ENCODE data around the gene GINS1. TPM values are rescaled to one million over a fixed set of nuclear protein-coding genes. Genes with fewer than 3 reads are reported as not detected.

The GINS1 gene
- total and polyA plus RNA-seq, 8 donors: 1.0 to 9.4 (median 2.8) TPM; not detected in 1

DNA sequence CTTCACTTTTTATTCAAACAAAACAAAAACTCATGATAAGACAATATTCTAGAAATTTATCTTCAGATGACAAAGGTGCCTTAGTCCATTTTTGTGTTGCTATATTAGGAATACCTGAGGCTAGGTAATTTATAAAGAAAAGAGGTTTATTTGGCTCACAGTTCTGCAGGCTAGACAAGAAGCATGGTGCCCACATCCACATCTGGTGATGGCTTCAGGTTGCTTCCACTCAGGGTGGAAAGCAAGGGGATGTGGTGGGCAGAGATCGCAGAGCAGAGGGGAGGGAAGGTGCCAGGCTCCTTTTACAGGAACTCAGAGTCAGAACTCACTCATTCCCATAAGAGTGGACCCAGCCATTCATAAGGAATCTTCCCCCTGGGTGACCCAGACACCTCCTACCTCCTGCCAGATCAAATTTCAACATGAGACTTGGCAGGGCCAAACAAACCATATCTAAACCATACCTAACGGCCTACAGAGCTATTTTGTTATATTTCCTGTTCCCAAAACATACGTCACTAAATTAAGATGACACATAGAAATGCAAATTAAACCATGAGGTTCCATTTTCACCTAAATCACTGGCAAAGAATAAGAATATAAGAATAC, 43.2 kb upstream of the GINS1 start:
- Histone ChIP-seq H3K4me1 (peaks cover 7 to 37% (median 15%) of the 10 kb centered on the region in 4 donors), H3K4me3 (no peak overlapping the region), H3K27ac (peak overlapping the region in 4 of 5 donors; percentile 40 to 66 (median 61)), H3K9me3 (no peaks in the 10 kb centered on the region), H3K36me3 (no peaks in the 10 kb centered on the region), H3K27me3 (no peaks in the 10 kb centered on the region)
- intact Hi-C loops (cut with DNase I; ENCODE audit: low total_unique reads): no loop called here
- no peak for TF ChIP-seq EP300 (IDR thresholded peaks at IDR 0.05)
- TF ChIP-seq, protein P1, sequence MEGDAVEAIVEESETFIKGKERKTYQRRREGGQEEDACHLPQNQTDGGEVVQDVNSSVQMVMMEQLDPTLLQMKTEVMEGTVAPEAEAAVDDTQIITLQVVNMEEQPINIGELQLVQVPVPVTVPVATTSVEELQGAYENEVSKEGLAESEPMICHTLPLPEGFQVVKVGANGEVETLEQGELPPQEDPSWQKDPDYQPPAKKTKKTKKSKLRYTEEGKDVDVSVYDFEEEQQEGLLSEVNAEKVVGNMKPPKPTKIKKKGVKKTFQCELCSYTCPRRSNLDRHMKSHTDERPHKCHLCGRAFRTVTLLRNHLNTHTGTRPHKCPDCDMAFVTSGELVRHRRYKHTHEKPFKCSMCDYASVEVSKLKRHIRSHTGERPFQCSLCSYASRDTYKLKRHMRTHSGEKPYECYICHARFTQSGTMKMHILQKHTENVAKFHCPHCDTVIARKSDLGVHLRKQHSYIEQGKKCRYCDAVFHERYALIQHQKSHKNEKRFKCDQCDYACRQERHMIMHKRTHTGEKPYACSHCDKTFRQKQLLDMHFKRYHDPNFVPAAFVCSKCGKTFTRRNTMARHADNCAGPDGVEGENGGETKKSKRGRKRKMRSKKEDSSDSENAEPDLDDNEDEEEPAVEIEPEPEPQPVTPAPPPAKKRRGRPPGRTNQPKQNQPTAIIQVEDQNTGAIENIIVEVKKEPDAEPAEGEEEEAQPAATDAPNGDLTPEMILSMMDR (IDR thresholded peaks at IDR 0.05): no peak
- no peak for TF ChIP-seq POLR2A (IDR thresholded peaks at IDR 0.05)
- TF ChIP-seq POLR2AphosphoS5 (IDR thresholded peaks at IDR 0.05): no peak
- no peak for DNase-seq
- 49 to 70% (median 53%) methylated on average over 3 of the region's 3 CpGs for WGBS, 5 donors

DNA sequence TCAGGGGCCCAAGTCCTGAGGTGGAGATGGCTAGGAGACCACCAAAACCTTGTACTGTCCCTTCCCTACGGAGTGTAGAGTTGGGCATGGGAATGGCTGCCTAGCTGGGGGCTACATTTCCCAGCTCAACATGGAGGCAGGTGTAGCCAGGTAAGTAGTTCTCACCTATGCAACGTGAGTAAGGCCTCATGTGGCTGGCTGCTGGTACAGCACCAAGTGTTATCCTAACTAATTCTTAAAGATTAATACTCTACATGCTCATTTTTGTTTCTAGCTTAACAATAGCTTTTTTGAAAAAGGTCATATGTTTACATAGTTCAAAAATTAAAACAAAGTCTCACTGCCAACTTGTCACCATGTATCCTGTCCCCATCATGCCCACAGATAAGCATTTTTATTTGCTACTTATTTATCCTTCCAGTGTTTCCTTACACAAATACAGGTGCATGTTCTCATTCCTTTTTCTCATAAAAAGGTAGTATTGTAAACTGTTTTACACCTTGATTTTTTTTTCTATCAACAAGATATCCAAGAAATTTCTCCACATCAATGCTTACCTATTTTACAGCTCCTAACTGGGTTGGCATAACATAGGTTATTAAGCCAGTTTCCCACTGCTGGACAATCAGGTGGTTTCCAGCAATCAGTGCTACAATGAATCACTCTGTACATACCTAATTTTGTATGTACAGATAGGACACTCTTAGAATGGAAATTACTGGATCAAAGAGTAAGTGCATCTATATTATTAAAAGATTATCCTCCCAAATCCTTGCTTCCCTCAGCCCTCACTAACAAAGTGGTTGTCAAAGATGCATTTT, 42.4 kb upstream of the GINS1 start:
- Histone ChIP-seq H3K4me1 (peaks cover 7 to 37% (median 15%) of the 10 kb centered on the region in 4 donors), H3K27ac (peak overlapping the region; percentile 19 to 66 (median 56)), H3K36me3 (no peaks in the 10 kb centered on the region), H3K27me3 (no peaks in the 10 kb centered on the region), H3K4me3 (no peak overlapping the region), H3K9me3 (no peaks in the 10 kb centered on the region)
- intact Hi-C loops (cut with DNase I; ENCODE audit: low total_unique reads): no loop called here
- TF ChIP-seq POLR2AphosphoS5 (IDR thresholded peaks at IDR 0.05) (peak in 1 of 3 donors; percentile 23), POLR2A (IDR thresholded peaks at IDR 0.05) (no peak)
- 64 to 75% (median 69%) methylated on average over 2 of the region's 2 CpGs for WGBS, 5 donors
- no peak for DNase-seq

- Histone ChIP-seq H3K36me3 (no peaks in the 10 kb centered on the region), H3K4me1 (peaks cover 7 to 17% (median 7%) of the 10 kb centered on the region in 4 donors), H3K27me3 (no peaks in the 10 kb centered on the region), H3K27ac (no peak overlapping the region), H3K9me3 (no peaks in the 10 kb centered on the region), H3K4me3 (no peak overlapping the region)
- WGBS, 5 donors: 96 to 99% (median 98%) methylated on average over 10 of the region's 10 CpGs
- intact Hi-C loops (cut with DNase I; ENCODE audit: low total_unique reads): no loop called here
- no peak for DNase-seq
- TF ChIP-seq POLR2AphosphoS5 (IDR thresholded peaks at IDR 0.05) (no peak), POLR2A (IDR thresholded peaks at IDR 0.05) (no peak), EP300 (IDR thresholded peaks at IDR 0.05) (no peak)
- TF ChIP-seq, protein P1 (IDR thresholded peaks at IDR 0.05): no peak
These were observed 38.9 kb upstream of the GINS1 start for GRCh38 chr20:25368526-25368925.

DNA sequence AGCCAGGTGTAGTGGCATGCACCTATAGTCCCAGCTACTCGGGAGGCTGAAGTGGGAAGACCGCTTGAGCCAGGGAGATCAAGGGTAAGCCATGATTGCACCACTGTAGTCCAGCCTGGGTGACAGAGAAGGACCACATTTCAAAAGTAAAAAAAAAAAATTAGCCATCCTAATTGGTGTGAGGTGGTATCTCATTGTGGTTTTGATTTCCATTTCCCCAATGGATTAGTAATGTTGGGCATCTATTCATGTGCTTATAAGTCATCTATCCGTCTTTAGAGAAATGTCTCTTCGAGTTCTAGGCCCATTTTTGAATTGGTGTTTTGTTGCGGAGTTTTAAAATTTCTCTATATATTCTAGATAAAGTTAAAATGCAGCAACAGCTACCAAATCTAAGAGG, 38.5 kb upstream of the GINS1 start:
- TF ChIP-seq, protein P1 (IDR thresholded peaks at IDR 0.05): no peak
- TF ChIP-seq POLR2AphosphoS5 (IDR thresholded peaks at IDR 0.05) (no peak), POLR2A (IDR thresholded peaks at IDR 0.05) (no peak), EP300 (IDR thresholded peaks at IDR 0.05) (no peak)
- H3K27me3 ChIP-seq: no peaks in the 10 kb centered on the region
- no peak for DNase-seq
- 96 to 99% (median 96%) methylated on average over 5 of the region's 5 CpGs for WGBS, 5 donors
- H3K4me1 ChIP-seq: peaks cover 7 to 17% (median 7%) of the 10 kb centered on the region in 4 donors
- H3K9me3 ChIP-seq: no peaks in the 10 kb centered on the region
- no peaks in the 10 kb centered on the region for H3K36me3 ChIP-seq
- intact Hi-C loops (cut with DNase I; ENCODE audit: low total_unique reads): no loop called here
- no peak overlapping the region for H3K27ac ChIP-seq
- H3K4me3 ChIP-seq: no peak overlapping the region

All from stomach (tissue), 9 donors.